IMR-90 (cell line): Measurements from ENCODE around the gene PLCB2. TPM values are rescaled to one million over a fixed set of nuclear protein-coding genes. Genes with fewer than 3 reads are reported as not detected.

Experiments used
- ATAC-seq: fragments of 200-7000 bp; cut with Tn5 transposase; 2 replicates; pipeline ENCODE4 v1.9.1; 2020; ENCODE audit warnings: low read depth, mild to moderate bottlenecking, moderate library complexity
- BruUV-seq: library from RNA; stranded (reverse); fragments of 400-500 nt; replicated peaks from 2 replicates; lab custom pipeline; 2021; lab: Mats Ljungman, UMichigan
- CTCF ChIA-PET: fragments of 300-600 bp; formaldehyde crosslinking; extraction: SDS; loops from one replicate; lab custom pipeline; 2021; ENCODE audit warnings: antibody characterized with exemption; lab: Yijun Ruan, JAX
- POLR2A ChIA-PET: fragments of 300-600 bp; sonication (Branson Sonifier 250); formaldehyde crosslinking; loops from one replicate; lab custom pipeline; 2022; ENCODE audit warnings: antibody characterized with exemption; ENCODE audit not compliant: unreplicated experiment; lab: Charles Lee
- DNase-seq: peaks from one replicate; pipeline ENCODE4 v3.0.0; 2013
- H2AFZ ChIP-seq: replicated peaks from 2 replicates; pipeline ENCODE3; 2013; ENCODE audit warnings: low read length, mild to moderate bottlenecking; ENCODE audit not compliant: poor library complexity
- H2AK5ac ChIP-seq: 2 replicates; pipeline ENCODE4 v1.6.1; 2013; ENCODE audit warnings: low read depth, low read length, inconsistent platforms
- H2AK9ac ChIP-seq: replicated peaks from 2 replicates; pipeline ENCODE3; 2013; ENCODE audit warnings: mild to moderate bottlenecking, low read depth, low read length, moderate library complexity; ENCODE audit not compliant: poor library complexity
- H2BK120ac ChIP-seq: 2 replicates; pipeline ENCODE4 v1.6.1; 2013; ENCODE audit warnings: low read depth, low read length, inconsistent platforms
- H2BK15ac ChIP-seq: 3 replicates; pipeline ENCODE4 v1.6.1; 2013; ENCODE audit warnings: low read depth, low read length, inconsistent platforms
- H2BK20ac ChIP-seq: 2 replicates; pipeline ENCODE4 v1.6.1; 2013; ENCODE audit warnings: low read depth, mild to moderate bottlenecking, inconsistent platforms, low read length, moderate library complexity
- H2BK5ac ChIP-seq: 2 replicates; pipeline ENCODE4 v1.6.1; 2013; ENCODE audit warnings: mild to moderate bottlenecking, low read depth, low read length, inconsistent platforms; ENCODE audit not compliant: poor library complexity, severe bottlenecking
- H3K14ac ChIP-seq: replicated peaks from 2 replicates; pipeline ENCODE4 v1.6.1; 2013; ENCODE audit warnings: low read depth, low read length, inconsistent platforms
- H3K18ac ChIP-seq: 2 replicates; pipeline ENCODE4 v1.6.1; 2013; ENCODE audit warnings: low read depth, low read length, control low read depth
- H3K23ac ChIP-seq: 2 replicates; pipeline ENCODE4 v1.6.1; 2013; ENCODE audit warnings: low read depth, low read length, inconsistent platforms
- H3K27ac ChIP-seq: 2 replicates; pipeline ENCODE4 v1.5.1; 2013; ENCODE audit warnings: mild to moderate bottlenecking, control low read depth, low read length; ENCODE audit not compliant: insufficient read depth
- H3K27me3 ChIP-seq: 2 replicates; pipeline ENCODE4 v1.6.1; 2013; ENCODE audit warnings: low read length; ENCODE audit not compliant: control insufficient read depth, insufficient read depth
- H3K36me3 ChIP-seq: 2 replicates; pipeline ENCODE4 v1.6.1; 2013; ENCODE audit warnings: low read length, mixed read lengths; ENCODE audit not compliant: control insufficient read depth, insufficient read depth
- H3K4ac ChIP-seq: 2 replicates; pipeline ENCODE4 v1.6.1; 2013; ENCODE audit warnings: low read depth, low read length, inconsistent platforms
- H3K4me1 ChIP-seq: 2 replicates; pipeline ENCODE4 v1.6.1; 2013; ENCODE audit warnings: low read length, mixed read lengths; ENCODE audit not compliant: control insufficient read depth, insufficient read depth
- H3K4me2 ChIP-seq: 2 replicates; pipeline ENCODE4 v1.6.1; 2013; ENCODE audit warnings: low read depth, mild to moderate bottlenecking, control low read depth, low read length, moderate library complexity
- H3K4me3 ChIP-seq: 2 replicates; pipeline ENCODE4 v1.5.1; 2013; ENCODE audit warnings: low read depth, mild to moderate bottlenecking, control low read depth, low read length, moderate library complexity; ENCODE audit not compliant: insufficient read depth
- H3K56ac ChIP-seq: 2 replicates; pipeline ENCODE4 v1.6.1; 2013; ENCODE audit warnings: low read length, inconsistent platforms; ENCODE audit not compliant: insufficient read depth; ENCODE audit errors: extremely low read depth
- H3K79me1 ChIP-seq, 2 experiments: 2 replicates each; pipeline ENCODE4 v1.6.1; 2013; ENCODE audit warnings: low read length in 2 of 2, inconsistent platforms in 1 of 2, low read depth in 1 of 2
- H3K9ac ChIP-seq: 2 replicates; pipeline ENCODE4 v1.6.1; 2013; ENCODE audit warnings: low read depth, low read length, control low read depth
- H3K9me1 ChIP-seq: 2 replicates; pipeline ENCODE4 v1.6.1; 2013; ENCODE audit warnings: low read length, inconsistent platforms; ENCODE audit not compliant: insufficient read depth
- H3K9me3 ChIP-seq: 2 replicates; pipeline ENCODE4 v1.6.1; 2013; ENCODE audit warnings: low read length; ENCODE audit not compliant: control insufficient read depth, insufficient read depth
- H4K20me1 ChIP-seq: 2 replicates; pipeline ENCODE4 v1.6.1; 2013; ENCODE audit warnings: low read length, inconsistent platforms; ENCODE audit not compliant: insufficient read depth
- H4K5ac ChIP-seq: 2 replicates; pipeline ENCODE4 v1.6.1; 2013; ENCODE audit warnings: mild to moderate bottlenecking, low read depth, low read length, control low read depth
- H4K8ac ChIP-seq, 2 experiments: 2 replicates each; pipeline ENCODE4 v1.6.1; 2013; ENCODE audit warnings: low read depth in 2 of 2, low read length in 2 of 2, control low read depth in 1 of 2, inconsistent platforms in 1 of 2
- H4K91ac ChIP-seq: 2 replicates; pipeline ENCODE4 v1.6.1; 2013; ENCODE audit warnings: low read depth, low read length, inconsistent platforms; ENCODE audit not compliant: insufficient read depth
- BHLHE40 ChIP-seq: fragments of 150-350 bp; IDR thresholded peaks from 2 replicates; pipeline ENCODE4 v1.6.1; 2016; ENCODE audit warnings: mild to moderate bottlenecking, low read depth, low read length
- CEBPB ChIP-seq: IDR thresholded peaks from 2 replicates; pipeline ENCODE4 v1.6.1; 2012; ENCODE audit warnings: low read depth, low read length, improper control_type of control experiment
- CHD1 ChIP-seq: IDR thresholded peaks from 2 replicates; pipeline ENCODE4 v1.6.1; 2012; ENCODE audit warnings: low read depth, low read length, improper control_type of control experiment
- ELK1 ChIP-seq: fragments of 150-350 bp; IDR thresholded peaks from 2 replicates; pipeline ENCODE4 v1.6.1; 2016; ENCODE audit warnings: low read depth, mild to moderate bottlenecking, low read length, moderate library complexity, borderline replicate concordance
- FOS ChIP-seq: fragments of 150-350 bp; IDR thresholded peaks from 2 replicates; pipeline ENCODE4 v1.6.1; 2016; ENCODE audit warnings: low read depth, low read length
- MAFK ChIP-seq: IDR thresholded peaks from 2 replicates; pipeline ENCODE4 v1.6.1; 2012; ENCODE audit warnings: low read depth, low read length, improper control_type of control experiment
- MAZ ChIP-seq: IDR thresholded peaks from 2 replicates; pipeline ENCODE4 v1.6.1; 2012; ENCODE audit warnings: low read depth, mild to moderate bottlenecking, low read length, improper control_type of control experiment, moderate library complexity, borderline replicate concordance
- MXI1 ChIP-seq: IDR thresholded peaks from 2 replicates; pipeline ENCODE4 v1.6.1; 2012; ENCODE audit warnings: low read depth, mild to moderate bottlenecking, low read length, moderate library complexity, borderline replicate concordance
- RCOR1 ChIP-seq: IDR thresholded peaks from 2 replicates; pipeline ENCODE4 v1.6.1; 2012; ENCODE audit warnings: mild to moderate bottlenecking, low read length, improper control_type of control experiment; ENCODE audit not compliant: insufficient replicate concordance
- RFX5 ChIP-seq: IDR thresholded peaks from 2 replicates; pipeline ENCODE4 v1.8.0; 2012; ENCODE audit warnings: low read depth, mild to moderate bottlenecking, low read length, moderate library complexity
- SMC3 ChIP-seq: fragments of 150-350 bp; IDR thresholded peaks from 2 replicates; pipeline ENCODE4 v1.6.1; 2016; ENCODE audit warnings: low read depth, mild to moderate bottlenecking, antibody characterized with exemption, low read length, moderate library complexity
- WGBS, 2 experiments: methylation state at CpG; one replicate each; pipeline versions ENCODE4 v1.1.5 to v1.1.7; 2013; ENCODE audit warnings: missing lambda C conversion rate in 2 of 2; ENCODE audit not compliant: insufficient read length in 1 of 2; ENCODE audit errors: extremely low coverage in 2 of 2; 5-methylcytosine and 5-hydroxymethylcytosine counted together
- dilution Hi-C: fragments of 300-500 bp; cut with HindIII; formaldehyde crosslinking; loops from one replicate; pipeline ENCODE4 v1.14.3; 2018; ENCODE audit warnings: low sequenced_read_pairs; ENCODE audit not compliant: unreplicated experiment
- in situ Hi-C: fragments of 300-500 bp; cut with MboI; formaldehyde crosslinking; loops from 3 replicates; pipeline ENCODE4 v1.14.3; 2019; ENCODE audit warnings: low sequenced_read_pairs, inconsistent platforms, mixed read lengths
- intact Hi-C: fragments of 100-400 bp; cut with micrococcal nuclease; formaldehyde crosslinking; loops from 2 replicates; pipeline ENCODE4 v1.10.0; 2022
- polyA plus RNA-seq, 3 experiments: library from polyadenylated mRNA; depleted of rRNA; stranded (reverse); fragments of >200 nt; gene quantifications; 2 replicates each; pipeline ENCODE4 v1.2.3, GENCODE V29; 2012; ENCODE audit warnings: low replicate concordance in 1 of 3
- total RNA-seq: library from RNA; depleted of rRNA; stranded (reverse); fragments of >200 nt; gene quantifications from 2 replicates; pipeline ENCODE4 v1.2.3, GENCODE V29; 2012

Gene PLCB2
- total and polyA plus RNA-seq, 2 of the 4 experiments (the other 2 are of a cell fraction): 0.18 to 1.4 TPM

- no peak for TF ChIP-seq CHD1
Measured at GRCh38 chr15:40249477-40250303, 58.0 kb downstream of the PLCB2 start (continued).

- Histone ChIP-seq H3K4me2 (no peak overlapping the region), H3K14ac (no peak overlapping the region), H2BK15ac (no peak overlapping the region), H4K5ac (no peak overlapping the region), H3K27me3 (peaks cover 51% of the 10 kb centered on the region), H3K4me1 (peaks cover 2% of the 10 kb centered on the region; the same call in 1 of the 2 replicates), H4K8ac (no peak overlapping the region), H2AK5ac (no peak overlapping the region), H2AK9ac (no peak overlapping the region), H3K9me3 (no peaks in the 10 kb centered on the region), H3K27ac (no peak overlapping the region), H3K4me3 (no peak overlapping the region), H2BK20ac (no peak overlapping the region), H3K23ac (no peak overlapping the region), H3K18ac (no peak overlapping the region), H3K9me1 (no peaks in the 10 kb centered on the region), H2AFZ (no peak overlapping the region), H3K56ac (no peak overlapping the region), H3K4ac (no peak overlapping the region), H4K91ac (no peak overlapping the region), H2BK5ac (no peak overlapping the region), H2BK120ac (no peak overlapping the region), H4K20me1 (no peaks in the 10 kb centered on the region), H3K36me3 (no peaks in the 10 kb centered on the region), H3K9ac (no peak overlapping the region), H3K79me1 (no peaks in the 10 kb centered on the region)
- dilution Hi-C loops: no loop called here
- CTCF ChIA-PET: no interaction called here
- 86% methylated on average over 5 of the region's 17 CpGs; no CpG with 5 or more reads in 1 of the 2 experiments for WGBS, 2 experiments
- POLR2A ChIA-PET: no interaction called here
- DNase-seq: no peak
- in situ Hi-C loops: no loop called here
- intact Hi-C loops: no loop called here
- TF ChIP-seq RCOR1: no peak
- TF ChIP-seq SMC3: no peak
- no peak for TF ChIP-seq CHD1
- no peak for TF ChIP-seq CEBPB
- TF ChIP-seq MAFK: no peak
- TF ChIP-seq MXI1: no peak
- no peak for TF ChIP-seq ELK1
- no peak for TF ChIP-seq MAZ
- no peak for TF ChIP-seq FOS
- TF ChIP-seq BHLHE40: no peak
- TF ChIP-seq RFX5: no peak
- no peak for ATAC-seq
- BruUV-seq: no TSS peak
Measured at GRCh38 chr15:40248006-40248783, 59.5 kb downstream of the PLCB2 start.
